ENCODE results near the gene NEK6. TPM values are rescaled to one million over a fixed set of nuclear protein-coding genes. Genes with fewer than 3 reads are reported as not detected.

The NEK6 gene
- total and polyA plus RNA-seq, 11 donors, result 1.8 to 42.4 (median 6.4) TPM

DNA sequence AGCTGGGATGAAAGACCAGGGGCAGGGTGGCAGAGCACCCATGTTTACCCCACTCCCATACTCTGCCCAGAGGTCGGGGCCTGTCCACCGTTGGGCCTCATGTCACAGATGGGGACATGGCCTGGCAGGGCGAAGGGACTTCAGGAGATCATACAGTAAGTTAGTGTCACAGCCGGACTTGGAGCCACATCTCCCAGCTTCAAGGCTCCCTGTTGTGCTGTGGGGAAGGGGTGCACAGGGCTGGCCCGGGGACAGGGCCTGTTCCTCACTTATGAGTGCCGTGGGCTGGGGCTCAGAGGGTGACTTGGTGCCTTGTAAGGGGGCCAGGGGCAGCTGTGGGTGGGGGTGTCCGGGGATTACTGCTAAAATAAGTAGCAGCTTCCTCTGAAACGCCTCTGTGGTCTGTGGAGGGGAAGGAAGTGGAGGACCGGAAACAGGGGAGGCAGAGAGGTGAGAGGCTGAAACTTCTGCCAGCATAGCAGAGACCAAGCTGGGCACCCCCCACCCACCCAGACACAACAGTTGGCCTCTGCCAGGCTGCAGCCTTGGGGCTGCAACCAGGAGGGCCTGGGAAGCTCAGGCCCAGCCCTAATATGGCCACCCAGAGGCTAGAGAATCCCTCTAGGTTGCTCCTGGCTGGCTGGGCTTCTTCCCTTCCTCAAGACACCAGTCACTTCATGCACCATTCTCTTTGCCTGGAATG is 41.1 kb upstream of the NEK6 start:
- peaks cover 0 to 87% (median 27%) of the 10 kb centered on the region in 12 donors for H3K4me1 ChIP-seq
- H3K4me3 ChIP-seq, result peak overlapping the region in 1 of 12 donors; percentile 9
- no peaks in the 10 kb centered on the region for H3K9me3 ChIP-seq
- H3K27me3 ChIP-seq, result no peaks in the 10 kb centered on the region
- 56 to 76% (median 64%) methylated on average over 8 to 9 of the region's 9 CpGs for WGBS, 4 donors
- DNase-seq, result peak in 4 of 5 donors; percentile 32 to 69 (median 47)
- TF ChIP-seq, protein P1, sequence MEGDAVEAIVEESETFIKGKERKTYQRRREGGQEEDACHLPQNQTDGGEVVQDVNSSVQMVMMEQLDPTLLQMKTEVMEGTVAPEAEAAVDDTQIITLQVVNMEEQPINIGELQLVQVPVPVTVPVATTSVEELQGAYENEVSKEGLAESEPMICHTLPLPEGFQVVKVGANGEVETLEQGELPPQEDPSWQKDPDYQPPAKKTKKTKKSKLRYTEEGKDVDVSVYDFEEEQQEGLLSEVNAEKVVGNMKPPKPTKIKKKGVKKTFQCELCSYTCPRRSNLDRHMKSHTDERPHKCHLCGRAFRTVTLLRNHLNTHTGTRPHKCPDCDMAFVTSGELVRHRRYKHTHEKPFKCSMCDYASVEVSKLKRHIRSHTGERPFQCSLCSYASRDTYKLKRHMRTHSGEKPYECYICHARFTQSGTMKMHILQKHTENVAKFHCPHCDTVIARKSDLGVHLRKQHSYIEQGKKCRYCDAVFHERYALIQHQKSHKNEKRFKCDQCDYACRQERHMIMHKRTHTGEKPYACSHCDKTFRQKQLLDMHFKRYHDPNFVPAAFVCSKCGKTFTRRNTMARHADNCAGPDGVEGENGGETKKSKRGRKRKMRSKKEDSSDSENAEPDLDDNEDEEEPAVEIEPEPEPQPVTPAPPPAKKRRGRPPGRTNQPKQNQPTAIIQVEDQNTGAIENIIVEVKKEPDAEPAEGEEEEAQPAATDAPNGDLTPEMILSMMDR (IDR thresholded peaks at IDR 0.05), result no peak
- no peak for TF ChIP-seq POLR2A (IDR thresholded peaks at IDR 0.05)
- ATAC-seq, result peak in 3 of 4 donors; percentile 16 to 54 (median 47)
- H3K36me3 ChIP-seq, result no peaks in the 10 kb centered on the region
- intact Hi-C loops (cut with DNase I), result loop anchor here in 1 of 10 donors (10.0 kb wide), 2 partner anchors 52 to 68 kb away; no protein-coding TSS in a partner anchor
- peak overlapping the region in 6 of 12 donors; percentile 29 to 77 (median 48) for H3K27ac ChIP-seq

DNA sequence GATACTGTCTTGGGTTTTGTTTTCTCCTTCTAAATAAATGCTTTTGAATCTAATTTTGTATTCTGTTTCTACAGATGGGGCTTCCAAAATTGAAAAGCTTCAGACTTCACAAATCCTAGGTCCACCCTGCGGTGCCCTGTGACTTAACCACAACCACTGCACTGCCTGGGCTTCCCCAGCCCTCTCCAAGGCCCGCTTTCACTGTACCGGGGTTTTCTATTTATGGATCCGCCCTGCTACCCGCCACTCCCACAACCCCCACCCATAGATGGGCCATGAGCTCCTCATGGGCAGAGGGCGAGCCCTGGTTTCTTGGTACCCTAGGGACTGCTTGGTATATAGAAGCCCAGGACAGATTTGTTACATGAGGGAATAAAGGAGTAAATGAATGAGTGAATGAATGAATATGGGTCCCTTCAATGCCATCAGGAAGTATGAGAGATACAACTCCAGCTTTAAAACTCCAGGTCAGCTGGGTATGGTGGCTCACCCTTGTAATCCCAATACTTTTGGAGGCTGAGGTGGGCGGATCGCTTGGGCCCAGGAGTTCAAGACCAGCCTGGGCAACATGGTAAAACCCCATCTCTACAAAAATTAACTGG is 39.8 kb upstream of the NEK6 start:
- H3K4me3 ChIP-seq, result no peak overlapping the region
- H3K36me3 ChIP-seq, result no peaks in the 10 kb centered on the region
- TF ChIP-seq POLR2A (IDR thresholded peaks at IDR 0.05), result no peak
- TF ChIP-seq, protein P1 (IDR thresholded peaks at IDR 0.05), result no peak
- H3K4me1 ChIP-seq, result peaks cover 0 to 100% (median 28%) of the 10 kb centered on the region in 12 donors
- H3K27me3 ChIP-seq, result no peaks in the 10 kb centered on the region
- ATAC-seq (no peak), DNase-seq (no peak)
- WGBS, 4 donors, result 69 to 79% (median 77%) methylated on average over 8 of the region's 8 CpGs
- peak overlapping the region in 2 of 12 donors; percentile 19 to 86 for H3K27ac ChIP-seq
- intact Hi-C loops (cut with DNase I), result loop anchor here in 1 of 10 donors (10.0 kb wide), 2 partner anchors 53 to 67 kb away; no protein-coding TSS in a partner anchor
- no peaks in the 10 kb centered on the region for H3K9me3 ChIP-seq

DNA sequence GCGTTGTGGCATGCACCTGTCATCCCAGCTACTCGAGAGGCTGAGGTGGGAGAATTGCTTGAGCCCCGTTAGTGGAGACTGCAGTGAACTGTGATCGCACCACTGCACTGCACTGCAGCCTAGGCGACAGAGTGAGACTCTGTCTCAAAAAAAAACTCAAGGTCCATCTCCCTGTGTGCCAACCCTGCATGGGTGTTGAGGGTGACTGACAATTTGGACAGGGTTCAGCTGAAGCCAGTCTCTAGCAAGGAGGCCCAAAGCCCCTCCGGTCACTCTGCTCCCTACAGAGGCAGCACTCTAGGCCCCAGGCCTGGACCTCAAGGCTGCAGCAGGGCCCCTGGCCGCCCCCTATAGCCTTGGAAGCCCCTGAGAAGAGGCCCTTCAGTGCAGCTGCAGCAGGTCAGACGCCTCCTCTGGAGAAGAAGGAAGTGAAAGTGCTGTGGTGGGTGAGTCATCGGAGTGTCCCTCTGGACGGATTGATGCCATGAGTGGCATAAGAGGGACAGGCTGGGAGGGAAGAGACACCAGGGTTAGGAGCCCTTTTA is 39.2 kb upstream of the NEK6 start:
- ATAC-seq, result peak in 3 of 4 donors; percentile 49 to 70 (median 61)
- H3K27me3 ChIP-seq, result no peaks in the 10 kb centered on the region
- DNase-seq, result peak; percentile 42 to 70 (median 61)
- H3K9me3 ChIP-seq, result no peaks in the 10 kb centered on the region
- 78 to 86% (median 85%) methylated on average over 9 to 10 of the region's 10 CpGs for WGBS, 4 donors
- no peak for TF ChIP-seq POLR2A (IDR thresholded peaks at IDR 0.05)
- TF ChIP-seq, protein P1 (IDR thresholded peaks at IDR 0.05), result no peak
- H3K4me1 ChIP-seq, result peaks cover 2 to 100% (median 32%) of the 10 kb centered on the region in 12 donors
- no peaks in the 10 kb centered on the region for H3K36me3 ChIP-seq
- H3K4me3 ChIP-seq, result no peak overlapping the region
- intact Hi-C loops (cut with DNase I), result loop anchor here in 1 of 10 donors (10.0 kb wide), 2 partner anchors 54 to 66 kb away; no protein-coding TSS in a partner anchor
- peak overlapping the region in 1 of 12 donors; percentile 86 for H3K27ac ChIP-seq
